ENCODE data around the gene CLCN4.

Gene CLCN4

DNA sequence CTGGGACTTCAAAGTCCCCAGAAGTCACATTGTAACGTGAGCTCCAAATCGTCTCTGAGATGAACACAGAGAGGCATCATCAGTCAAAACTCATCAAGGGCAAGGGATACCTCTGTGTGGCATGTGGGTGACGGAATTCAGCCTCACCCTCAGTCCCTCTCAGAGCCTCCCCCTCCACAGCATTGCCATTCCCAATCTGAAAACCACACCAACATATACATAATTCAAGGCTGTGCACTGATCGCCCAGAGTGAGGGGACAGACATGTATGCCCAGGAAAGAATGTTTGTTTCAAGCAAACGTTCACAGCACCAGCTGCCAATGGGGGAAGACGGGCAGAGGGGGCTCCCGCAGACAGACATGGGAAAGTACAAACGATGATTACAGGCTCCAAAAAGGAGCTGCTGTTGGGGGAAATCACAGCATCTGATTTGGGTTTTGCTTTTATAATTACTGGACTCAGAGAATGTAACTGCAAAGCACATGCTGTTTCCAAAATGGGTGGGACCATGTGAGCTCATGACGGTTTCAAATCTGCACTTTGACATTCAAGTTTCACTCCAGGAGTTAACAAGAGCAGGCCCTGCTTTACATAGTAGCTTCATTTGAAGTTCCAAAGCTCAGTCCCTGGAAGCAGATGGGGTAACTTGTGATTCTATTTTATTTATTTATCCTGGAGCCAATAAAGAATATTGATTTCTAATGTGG is 88.3 kb downstream of the CLCN4 start:
- no peak for DNase-seq

DNA sequence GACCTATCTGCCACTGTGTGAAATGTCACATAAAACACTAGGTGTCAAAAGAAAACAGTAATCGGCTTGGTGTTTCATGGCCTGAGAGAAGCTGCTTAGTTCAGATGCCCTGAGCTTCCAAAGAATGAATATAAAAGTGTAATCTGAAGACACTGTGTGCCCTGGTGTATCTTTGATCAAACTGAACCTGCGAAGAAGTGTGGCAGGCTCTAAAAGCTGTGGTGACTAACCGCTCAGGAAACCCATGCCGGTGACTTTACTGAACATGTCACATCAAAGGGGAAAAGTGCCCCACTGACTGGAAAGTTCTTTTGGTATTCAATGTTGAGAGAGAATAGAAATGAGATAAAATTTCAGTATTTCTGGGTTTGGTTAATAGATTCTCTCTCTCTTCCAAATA is 89.1 kb downstream of the CLCN4 start:
- no peak for DNase-seq

DNA sequence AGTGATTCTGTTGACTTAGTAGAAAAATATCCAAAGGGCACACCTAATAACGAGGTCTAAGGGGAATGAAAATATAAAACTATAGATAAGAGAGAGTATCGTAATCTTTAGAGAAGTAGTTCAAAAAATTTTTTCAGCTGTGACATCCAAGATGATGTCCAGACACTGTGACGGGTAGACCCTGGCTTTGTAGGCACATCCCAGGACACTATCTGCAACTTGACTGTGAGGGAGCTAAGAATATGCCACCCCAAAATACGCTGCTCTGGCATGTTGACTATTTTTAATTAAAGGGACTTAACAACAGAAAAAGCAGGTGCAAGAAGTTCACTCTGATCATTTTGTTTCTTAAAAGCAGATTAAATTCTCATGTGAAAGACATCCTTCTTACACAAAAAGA is 89.5 kb downstream of the CLCN4 start:
- DNase-seq = no peak

DNA sequence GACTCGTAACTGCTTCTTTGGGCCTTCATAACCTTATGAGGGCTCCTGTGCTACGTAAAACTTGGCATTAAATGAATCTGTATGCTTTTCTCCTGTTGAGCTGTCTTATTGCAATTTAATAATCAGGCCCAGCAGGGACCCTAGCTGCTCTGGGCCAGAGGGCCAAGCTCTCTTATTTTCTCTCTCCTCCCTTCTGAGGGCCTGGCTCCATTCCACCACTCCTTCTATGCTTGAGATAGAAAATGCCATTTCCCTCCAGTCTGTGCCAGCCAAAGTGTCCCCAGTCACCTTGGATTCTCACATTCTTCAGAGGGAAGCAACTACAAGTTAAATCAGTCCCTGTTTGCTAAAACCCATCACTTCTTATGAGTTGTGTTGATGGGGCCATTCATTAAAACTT is 90.1 kb downstream of the CLCN4 start:
- DNase-seq = no peak

DNA sequence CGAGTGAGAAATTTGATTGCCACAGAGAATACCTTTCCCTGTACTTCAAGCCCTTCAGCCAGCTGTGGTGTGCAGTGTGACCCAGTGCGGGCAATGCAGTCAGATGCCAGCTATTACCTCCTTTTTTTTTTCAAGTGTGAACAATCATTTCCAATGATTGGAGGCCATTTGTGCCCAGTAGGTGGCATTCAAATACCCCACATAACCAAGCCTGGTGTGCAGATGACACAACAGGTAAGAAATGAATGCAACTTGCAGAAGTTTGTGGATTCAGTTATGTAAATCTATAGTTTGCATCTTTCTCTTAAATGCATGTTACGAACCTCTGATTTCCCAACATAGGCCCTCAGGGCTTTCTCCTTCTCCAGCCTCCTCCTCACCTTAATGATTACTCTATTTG is 98.0 kb downstream of the CLCN4 start:
- no peak for DNase-seq

DNA sequence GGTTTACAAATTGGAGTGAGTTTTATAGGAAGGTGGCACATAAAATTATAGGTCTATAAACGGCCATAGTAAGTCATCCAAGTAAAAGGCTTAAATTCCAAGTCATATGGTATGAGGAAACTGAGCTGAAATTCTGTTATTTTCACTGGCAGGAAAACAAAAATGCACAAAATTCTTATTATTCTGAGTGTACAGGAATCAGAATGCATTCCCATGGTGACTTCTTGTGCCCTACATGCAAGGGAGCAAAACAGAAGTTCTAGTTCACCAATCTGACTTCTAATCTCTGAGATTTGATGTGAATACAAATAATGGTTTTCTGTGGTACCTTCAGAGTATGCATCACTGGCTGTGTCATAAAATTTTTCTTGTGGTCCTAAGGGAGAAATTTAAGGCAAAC is 102.9 kb downstream of the CLCN4 start:
- DNase-seq = no peak

DNA sequence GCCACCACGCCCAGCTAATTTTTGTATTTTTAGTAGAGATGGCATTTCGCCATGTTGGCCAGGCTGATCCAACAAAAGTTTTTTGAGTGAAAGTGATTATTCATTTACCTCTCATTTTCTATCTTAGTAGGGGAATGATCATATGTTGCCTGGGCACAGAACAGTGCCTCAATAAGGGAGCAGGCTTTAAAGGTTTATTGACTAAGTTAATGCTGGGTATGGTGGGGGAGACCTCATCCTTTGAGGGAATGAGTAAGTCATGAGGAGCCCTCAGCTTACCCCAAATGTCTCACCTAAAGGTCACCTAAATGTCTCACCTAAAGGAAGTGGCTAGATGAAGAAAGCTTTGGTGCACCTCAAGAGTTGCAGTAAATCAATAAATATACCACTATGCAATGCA is 109.0 kb downstream of the CLCN4 start:
- DNase-seq = no peak

DNA sequence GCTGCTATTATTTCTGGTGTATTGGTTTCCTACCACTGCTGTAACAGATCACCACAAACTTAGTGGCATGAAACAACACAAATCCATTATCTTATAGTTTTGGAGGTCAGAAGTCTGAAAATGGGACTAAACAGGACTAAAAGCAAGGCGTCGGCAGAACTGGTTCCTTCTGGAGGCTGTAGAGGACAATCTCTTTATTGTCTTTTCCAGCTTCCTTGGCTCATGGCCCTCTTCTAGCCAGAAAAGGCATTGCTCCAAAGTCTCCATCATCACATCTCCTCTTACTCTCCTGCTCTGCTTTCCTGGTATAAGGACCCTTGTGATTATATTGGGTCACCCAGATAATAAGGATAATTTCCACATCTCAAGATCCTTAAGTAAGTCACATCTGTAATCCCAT is 121.9 kb downstream of the CLCN4 start:
- peak; percentile 1 for DNase-seq

DNA sequence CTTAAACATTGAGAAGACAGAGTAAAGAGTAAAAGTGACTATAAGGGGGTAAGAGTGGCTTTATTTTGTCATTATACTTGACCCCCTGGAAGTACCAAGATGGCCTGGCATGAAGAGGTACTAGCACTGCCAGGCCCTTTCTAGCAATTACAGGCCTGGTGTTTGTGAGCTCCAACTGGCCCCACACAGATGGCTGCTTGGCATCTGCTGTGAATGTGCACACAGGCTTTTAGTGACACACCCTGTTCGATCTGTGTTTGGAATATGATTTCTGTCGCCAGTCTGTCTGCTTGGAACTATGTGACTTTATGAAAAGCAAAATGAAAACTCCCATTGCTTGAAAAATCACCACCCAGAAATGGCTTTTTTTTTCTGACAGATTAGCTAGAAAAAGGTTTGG is 123.3 kb downstream of the CLCN4 start:
- no peak for DNase-seq

DNA sequence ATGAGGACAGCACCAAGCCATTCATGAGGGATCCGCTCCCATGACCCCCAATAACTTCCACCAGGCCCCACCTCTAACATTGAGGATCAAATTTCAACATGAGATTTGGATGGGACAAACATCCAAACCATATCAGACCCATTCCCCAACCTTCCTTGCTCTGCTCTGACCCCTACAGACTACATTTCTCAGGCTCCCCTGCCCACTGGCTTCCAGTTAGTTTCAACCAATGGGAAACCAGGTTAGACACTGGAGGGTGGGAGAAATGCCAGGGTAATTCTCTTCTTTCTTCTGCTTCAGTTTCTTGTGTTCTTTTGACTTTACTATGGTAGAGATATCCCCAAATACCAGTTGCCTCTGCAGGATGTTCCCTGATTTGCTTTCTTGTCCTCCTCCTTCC is 125.7 kb downstream of the CLCN4 start:
- no peak for DNase-seq

DNA sequence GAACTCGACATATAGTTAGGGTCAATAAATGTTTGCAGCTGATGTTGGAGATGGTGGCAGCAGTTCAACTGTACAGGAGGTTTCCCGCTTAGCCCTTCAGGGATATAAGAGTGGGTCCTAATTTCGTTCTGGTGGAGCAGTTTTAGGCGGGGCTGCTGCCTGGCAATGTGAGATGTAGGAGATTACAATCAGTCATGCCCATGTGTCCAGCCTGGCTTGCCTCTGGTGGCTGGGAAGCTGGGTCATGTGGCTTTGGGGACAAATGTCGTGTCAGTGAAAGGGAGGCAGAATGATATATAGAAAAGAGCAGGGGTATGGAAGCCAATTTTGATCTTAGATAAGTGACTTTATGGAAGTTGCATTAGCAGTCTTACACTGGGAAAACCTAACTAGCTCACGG is 129.4 kb downstream of the CLCN4 start:
- no peak for DNase-seq
